Embryonic facial prominence (tissue), 1 donor: ENCODE data around the gene PRSS2.

Experiments used
- DNase-seq: peaks from one replicate; pipeline ENCODE4 v3.0.0-alpha.2; 2016; ENCODE audit errors: extremely low spot score

The PRSS2 gene

GRCh38 chr7:142801601-142802295, 31.0 kb downstream of the PRSS2 start:
- no peak for DNase-seq

- DNase-seq, result no peak
Measured at GRCh38 chr7:142802301-142802700, 31.5 kb downstream of the PRSS2 start.

DNA sequence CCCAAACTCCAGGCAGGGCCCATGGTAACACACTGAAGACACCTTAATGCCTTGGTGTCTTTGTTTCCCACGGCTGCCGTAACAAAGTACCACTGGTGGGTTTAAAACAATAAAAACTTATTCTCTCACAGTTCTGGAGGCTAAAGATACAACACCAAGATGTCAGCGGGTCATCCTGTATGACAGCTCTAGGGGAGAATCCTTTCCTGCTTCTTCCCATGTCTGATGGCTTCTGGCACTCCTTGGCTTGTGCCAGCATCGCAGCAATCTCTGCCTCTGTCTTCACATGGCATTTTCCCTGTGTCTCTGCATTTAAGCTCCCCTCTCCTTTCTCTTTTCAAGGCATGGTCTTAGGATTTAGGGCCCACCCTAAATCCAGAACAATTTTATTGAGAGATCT, 33.1 kb downstream of the PRSS2 start:
- no peak for DNase-seq

- no peak for DNase-seq
Measured at GRCh38 chr7:142804728-142805207, 34.0 kb downstream of the PRSS2 start.

DNA sequence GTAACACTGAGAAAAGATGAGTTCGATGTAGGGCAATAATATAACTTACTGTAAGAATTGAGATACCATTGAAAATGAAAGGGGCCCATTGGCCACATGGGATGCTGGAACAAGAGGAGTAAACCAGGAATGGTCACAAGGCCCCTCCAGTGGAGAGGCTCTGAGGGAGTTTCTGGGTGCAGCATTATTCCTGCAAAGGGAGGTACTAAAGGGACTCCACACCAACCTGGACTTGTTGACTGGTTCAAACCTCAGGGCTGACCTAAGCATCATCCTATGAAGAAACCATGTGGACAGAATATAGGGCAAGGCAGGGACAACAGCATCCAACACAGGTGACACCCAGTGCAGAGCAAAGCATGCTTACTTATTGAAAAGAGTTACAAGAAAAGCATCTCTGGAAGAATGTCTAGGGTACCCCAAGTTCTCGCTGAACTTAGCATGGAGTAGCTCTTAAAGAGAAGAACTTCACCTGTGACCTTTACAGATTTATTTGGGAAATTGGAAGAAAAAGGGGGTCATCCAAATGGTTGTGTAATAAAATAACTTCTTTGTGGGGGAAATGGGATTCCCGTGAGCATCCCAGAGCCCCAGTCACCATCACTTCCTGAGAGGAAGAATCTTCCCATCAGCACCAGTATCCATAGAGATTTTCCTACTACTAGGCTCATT, 34.7 kb downstream of the PRSS2 start:
- DNase-seq, result no peak

DNA sequence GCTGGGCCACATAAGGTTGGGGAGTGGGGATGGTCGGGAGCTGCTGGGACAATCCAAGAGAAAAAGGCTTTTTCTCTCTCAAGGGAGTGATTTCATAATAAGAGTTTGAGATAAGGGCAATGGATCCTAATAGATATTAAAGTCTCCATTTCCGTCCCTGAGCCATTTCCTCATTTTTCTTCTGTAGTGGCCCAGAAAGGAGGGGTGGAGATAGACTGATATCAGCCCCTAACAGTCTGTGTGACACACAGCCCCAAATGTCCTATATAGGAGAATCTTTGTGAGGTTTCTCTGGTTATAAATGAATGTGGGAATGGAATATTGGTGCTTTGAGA, 35.2 kb downstream of the PRSS2 start:
- no peak for DNase-seq

DNA sequence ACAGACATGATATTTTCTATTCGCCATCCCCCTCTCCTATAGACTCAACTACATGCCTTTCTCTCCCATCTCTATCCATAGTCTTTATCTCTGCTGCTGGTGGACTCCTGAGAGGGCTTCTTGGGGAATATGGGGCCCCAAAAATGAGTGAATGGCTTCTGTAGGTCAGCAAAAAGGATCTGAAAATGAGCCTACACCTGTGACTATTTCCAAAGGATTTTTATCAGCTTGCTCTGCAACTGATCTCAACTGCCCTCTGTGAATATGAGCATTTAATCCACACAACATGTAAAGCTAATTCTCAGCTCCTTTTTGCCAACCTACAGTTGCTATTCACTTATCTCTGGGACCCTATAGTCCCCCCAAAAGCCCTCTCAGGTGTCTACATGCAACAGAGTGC, 36.2 kb downstream of the PRSS2 start:
- DNase-seq, result no peak

DNA sequence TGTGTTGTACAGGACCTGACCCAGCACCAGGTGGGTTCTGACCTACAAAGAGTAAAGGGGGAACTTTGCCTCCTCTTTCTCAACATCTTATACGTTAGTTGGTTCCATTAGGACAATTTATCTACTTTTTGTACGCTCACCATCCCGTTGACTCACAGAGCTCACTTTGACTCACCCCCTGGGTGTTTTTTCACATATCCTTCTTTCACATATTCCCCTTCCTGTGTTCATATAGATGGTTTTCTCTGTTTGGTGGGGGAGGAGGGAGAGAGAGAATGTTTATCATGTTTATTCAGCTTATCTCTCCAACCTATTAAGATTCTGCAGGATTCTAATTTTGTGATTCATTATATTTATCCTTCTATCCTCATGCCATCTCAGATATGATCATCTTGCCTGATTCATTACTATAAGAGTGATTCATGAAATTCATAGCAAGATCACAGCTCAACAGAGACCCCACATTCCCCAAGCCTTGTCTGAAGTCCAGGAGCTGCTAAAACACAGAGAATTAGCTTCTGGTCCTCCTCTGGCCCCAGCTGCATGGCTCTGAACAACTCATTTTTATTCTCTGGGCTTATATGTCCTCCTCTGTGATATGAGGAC, 37.2 kb downstream of the PRSS2 start:
- DNase-seq, result no peak

DNA sequence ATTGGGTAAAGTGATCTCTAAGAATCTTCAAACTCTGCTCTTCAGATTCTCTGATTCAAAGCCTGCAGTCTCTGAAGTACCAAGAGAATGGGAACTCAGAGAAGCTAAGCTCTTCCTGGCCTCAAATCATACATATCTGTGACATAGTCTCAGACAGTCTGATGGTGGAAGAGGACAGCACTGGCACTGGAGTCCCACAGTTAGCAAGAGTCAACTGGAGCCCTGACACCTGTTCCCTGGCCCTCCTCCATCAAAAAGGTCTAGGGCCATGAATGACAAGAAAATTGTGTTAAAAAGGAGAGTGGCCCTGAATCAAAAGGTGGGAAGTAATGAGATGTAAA, 37.7 kb downstream of the PRSS2 start:
- DNase-seq, result no peak

DNA sequence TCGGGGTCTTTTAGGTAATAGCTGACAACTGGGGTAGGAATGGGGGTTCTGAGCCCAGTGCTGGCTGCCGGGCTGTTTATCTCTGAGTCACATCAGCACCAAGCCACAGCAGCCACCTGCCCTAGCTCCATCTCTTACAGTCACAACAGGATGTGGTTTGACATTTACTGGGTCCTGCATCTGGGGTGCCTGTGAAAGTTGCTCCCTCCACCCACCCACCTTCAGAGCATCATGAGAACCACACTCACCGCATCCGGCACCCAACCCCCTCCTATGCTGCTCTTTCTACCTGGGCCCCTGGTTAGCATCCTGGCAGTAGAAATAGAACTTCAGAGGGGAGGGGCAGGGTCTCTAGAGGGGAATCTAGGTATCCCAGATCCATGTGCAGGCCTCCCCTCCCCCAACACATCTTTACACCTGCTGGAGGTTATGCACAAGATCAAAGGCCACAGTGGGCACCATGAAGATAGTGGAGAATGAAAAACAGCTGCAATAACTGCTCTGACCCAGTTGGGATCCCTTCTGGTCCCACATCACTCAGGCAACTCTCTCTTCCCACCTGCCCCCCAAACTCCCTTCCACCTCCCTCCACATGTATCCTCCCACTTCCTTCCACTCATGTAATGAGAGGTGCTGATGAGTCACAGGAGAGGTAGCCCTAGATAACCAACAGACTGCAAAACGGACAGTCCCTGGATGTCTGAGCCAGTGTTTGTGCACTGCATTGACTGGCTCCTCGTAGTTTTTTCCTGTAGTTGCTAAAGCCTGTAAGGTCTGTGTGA, 38.2 kb downstream of the PRSS2 start:
- no peak for DNase-seq

DNA sequence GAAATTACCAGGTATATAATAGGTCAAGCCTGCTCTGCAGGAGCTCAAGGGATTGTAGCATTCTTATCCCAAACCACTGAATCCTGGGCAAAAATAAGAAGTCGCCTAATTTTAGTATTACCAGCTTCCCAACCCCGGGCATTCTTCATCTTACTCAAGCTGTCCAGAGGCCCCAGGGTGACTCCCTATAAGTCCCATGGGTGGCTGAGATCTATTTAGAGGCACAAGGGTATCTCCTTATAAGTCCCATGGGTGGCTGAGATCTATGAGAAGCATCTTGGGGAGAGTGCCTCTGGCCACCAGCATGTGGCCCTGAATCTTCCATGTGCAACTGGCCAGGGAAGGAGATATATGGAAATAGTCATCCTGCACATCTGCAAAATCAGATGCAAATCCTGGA, 38.9 kb downstream of the PRSS2 start:
- no peak for DNase-seq

- no peak for DNase-seq
Measured at GRCh38 chr7:142811154-142811737, 40.5 kb downstream of the PRSS2 start.

GRCh38 chr7:142812437-142813215, 41.9 kb downstream of the PRSS2 start:
- no peak for DNase-seq

DNA sequence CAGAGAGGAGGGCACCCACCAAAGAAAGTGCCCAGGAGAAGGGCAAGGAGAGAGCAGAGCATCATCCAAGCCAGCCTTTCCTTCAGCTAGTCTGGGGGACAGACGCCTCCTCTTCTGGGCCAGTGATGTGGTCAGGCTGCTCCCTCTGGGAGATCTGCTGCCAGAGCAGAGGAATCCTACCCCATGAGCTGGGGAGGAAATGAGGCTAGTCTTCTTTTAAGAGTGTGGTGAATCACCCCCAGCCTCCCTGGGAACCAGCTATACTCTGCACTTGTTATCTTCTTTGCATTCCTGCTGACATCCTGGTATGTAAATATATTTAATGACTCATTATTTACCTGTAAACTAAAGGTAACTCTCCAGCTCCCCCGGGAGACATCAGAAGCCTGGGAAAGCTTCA, 42.5 kb downstream of the PRSS2 start:
- no peak for DNase-seq

- no peak for DNase-seq
Measured at GRCh38 chr7:142813699-142814098, 42.9 kb downstream of the PRSS2 start.

DNA sequence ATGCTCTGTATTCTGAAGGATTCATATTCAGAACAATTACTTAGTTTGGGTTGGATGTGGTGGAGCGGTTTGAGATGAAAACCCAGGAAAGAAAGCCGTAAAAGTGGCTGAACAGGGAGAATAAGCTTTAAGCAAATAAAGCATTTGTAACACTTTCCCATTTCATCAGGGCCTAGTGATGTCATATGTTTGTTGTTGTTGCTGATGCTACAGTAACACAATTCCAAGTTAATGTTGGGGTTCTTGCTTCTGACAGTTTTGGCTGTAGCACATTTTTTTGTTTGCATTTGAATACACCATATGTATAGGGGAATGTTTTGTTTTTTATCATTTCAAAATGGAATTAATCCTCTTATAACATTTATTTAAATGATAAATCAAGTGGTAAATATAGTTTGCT, 43.7 kb downstream of the PRSS2 start:
- no peak for DNase-seq

- no peak for DNase-seq
Measured at GRCh38 chr7:142815134-142815533, 44.4 kb downstream of the PRSS2 start.

- DNase-seq, result no peak
Measured at GRCh38 chr7:142817506-142817905, 46.7 kb downstream of the PRSS2 start.

- DNase-seq, result no peak
Measured at GRCh38 chr7:142819530-142819929, 48.8 kb downstream of the PRSS2 start.

DNA sequence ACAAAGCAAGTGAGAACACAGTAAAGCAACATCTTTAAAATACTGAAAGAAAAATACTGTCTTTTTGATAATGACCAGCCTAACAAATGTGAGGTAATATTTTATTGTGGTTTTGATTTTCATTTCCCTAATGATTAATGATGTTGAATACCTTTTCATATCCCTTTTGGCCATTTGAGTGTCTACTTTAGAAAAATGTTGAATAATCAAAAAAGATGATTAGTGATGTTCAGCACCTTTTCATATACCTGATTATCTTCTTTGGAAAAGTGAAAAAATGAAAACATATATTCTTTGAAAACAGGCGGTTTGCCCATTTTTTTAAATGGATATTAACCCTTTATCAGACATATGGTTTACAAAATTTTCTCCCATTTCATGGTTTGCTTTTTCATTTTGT, 51.9 kb downstream of the PRSS2 start:
- DNase-seq, result no peak
